Fibroblast of mammary gland (primary cell): ENCODE results near the gene COPS8.

ENCODE experiments used
- DNase-seq: peaks from one replicate; pipeline ENCODE4 v3.0.0-alpha.2; 2010; ENCODE audit warnings: low read depth
- H3K4me3 ChIP-seq: 2 replicates; pipeline ENCODE4 v1.5.1; 2011; ENCODE audit warnings: low read depth, mild to moderate bottlenecking, low read length, moderate library complexity; ENCODE audit not compliant: control insufficient read depth
- TF ChIP-seq, protein P1 (sequence below): conservative IDR thresholded peaks from 2 replicates; pipeline ENCODE4 v1.5.1; 2011; ENCODE audit warnings: low read depth, low read length, inconsistent platforms; ENCODE audit not compliant: control insufficient read depth, insufficient read depth

COPS8 gene

DNA sequence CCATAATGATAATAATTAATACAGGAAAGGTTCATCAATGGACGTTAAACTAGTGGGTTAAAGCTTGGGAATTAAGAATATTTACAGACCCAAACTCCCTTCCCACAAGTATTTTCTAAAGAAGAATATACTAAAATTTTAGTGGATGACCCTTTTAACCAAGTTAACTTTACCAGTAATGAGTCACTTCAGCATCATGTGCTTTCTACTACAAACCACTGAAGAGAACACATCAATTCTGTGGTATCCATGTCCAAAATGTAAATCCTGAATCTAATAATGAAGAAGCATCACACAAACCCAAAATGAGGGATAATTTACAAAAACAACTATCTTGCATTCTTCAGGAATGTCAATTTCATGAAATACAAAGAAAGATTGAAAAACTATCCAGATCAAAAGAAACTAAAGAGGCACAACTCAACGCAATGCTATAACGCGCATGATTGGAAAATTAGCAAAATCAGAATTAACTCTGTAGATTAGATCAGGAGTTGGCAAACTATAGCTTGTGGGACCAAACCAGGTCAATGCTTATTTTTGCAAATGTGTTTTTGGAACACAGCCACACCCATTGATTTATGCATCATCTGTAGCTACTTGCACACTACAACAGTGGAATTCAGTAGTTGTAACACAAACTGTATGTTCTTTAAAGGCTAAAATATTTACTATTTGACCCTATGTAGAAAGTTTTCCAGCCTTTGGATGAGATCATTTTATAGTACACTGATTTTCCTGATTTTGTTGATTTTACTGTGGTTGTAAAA is 27.5 kb downstream of the COPS8 start:
- peak; percentile 56 for DNase-seq
- TF ChIP-seq, protein P1, sequence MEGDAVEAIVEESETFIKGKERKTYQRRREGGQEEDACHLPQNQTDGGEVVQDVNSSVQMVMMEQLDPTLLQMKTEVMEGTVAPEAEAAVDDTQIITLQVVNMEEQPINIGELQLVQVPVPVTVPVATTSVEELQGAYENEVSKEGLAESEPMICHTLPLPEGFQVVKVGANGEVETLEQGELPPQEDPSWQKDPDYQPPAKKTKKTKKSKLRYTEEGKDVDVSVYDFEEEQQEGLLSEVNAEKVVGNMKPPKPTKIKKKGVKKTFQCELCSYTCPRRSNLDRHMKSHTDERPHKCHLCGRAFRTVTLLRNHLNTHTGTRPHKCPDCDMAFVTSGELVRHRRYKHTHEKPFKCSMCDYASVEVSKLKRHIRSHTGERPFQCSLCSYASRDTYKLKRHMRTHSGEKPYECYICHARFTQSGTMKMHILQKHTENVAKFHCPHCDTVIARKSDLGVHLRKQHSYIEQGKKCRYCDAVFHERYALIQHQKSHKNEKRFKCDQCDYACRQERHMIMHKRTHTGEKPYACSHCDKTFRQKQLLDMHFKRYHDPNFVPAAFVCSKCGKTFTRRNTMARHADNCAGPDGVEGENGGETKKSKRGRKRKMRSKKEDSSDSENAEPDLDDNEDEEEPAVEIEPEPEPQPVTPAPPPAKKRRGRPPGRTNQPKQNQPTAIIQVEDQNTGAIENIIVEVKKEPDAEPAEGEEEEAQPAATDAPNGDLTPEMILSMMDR = no peak

DNA sequence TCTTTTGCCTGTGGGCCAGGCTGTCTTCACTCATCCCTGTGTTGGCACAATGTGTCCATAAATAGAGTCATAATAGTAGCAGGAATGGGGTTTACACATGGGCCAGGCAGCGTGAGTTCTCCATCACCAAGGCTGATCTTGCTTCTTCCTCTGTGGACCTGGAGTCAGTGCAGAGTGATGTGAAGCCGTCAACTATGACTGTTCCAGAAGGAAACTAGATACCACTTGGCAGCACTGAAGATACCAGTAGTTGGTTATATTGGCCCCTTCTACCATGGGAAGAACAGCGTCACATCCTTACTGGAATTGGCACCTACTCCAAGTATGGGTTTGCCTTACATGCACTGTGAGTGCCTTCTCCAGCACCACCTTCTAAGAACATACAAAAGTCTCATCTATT is 30.2 kb downstream of the COPS8 start:
- TF ChIP-seq, protein P1 = no peak
- no peak for DNase-seq
- no peak overlapping the region for H3K4me3 ChIP-seq

More for the DNA sequence above, 27.5 kb downstream of the COPS8 start:
- H3K4me3 ChIP-seq = no peak overlapping the region

DNA sequence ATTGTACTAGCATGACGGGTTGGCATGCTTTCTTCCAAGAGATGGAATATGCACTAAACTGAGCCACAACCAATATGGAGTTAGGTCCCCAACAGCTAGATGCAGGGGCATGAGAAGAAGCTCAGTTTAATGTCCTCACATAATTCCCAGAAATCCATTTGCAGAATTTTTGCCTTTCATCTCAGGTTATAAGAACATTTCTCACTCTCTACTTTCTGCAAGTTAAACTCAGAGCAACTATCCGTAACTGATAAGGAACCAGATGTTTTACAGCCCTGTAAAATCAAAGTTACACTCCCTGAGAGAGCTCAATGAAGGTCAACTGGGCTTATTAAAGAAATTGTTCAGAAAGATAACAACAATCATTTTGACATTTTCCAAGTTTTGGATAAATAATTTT is 30.7 kb downstream of the COPS8 start:
- DNase-seq = no peak

DNA sequence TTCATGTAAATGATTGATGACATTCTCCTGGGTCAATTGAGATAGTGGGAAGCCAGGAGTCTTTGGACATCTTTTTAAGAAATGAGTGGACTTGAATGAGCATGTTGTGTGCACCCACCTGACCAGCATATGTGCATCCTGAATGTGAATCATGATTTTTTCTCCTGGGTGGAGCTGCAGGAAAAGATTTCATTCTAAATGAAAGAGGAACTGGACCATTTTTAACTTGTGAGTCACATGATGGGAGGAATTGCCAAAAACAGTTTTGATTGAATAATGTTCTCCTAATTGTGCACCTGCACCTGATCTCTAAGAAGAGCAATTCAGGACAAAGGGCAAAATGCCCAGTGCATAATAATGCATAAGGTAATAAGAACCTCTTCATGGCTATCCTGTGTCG is 32.3 kb downstream of the COPS8 start:
- peak; percentile 94 for DNase-seq
- TF ChIP-seq, protein P1 = no peak
- H3K4me3 ChIP-seq = no peak overlapping the region

More for the DNA sequence above, 30.7 kb downstream of the COPS8 start:
- TF ChIP-seq, protein P1 = no peak
- H3K4me3 ChIP-seq = no peak overlapping the region

DNA sequence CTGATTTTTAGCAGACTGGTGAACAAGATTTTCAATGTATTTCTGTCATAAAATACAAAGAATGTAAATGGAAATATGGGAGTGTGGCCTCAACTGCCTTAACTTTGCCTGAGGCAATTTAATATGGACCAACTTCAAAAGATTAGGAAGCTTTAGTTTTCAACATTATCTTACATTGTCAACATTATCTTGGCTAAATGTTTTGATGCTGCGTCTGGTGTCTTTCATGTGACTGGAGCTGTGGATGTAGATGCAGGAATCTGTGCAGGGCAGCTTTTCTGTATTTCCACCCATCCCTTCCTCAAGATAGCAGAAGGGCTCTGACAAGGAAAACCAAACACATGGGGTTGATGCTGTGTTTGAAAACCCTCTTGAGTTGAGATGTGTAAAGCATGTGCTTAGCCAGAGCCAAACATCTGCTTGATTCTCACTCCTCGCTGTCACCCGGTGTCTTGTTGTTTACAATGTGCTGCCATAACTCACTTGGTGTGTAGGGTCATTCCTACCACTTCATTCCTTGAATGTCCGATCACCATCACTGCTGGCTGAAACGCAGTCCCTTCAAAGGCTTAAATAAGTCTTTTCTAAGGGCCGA is 33.0 kb downstream of the COPS8 start:
- peak; percentile 48 for DNase-seq
- no peak overlapping the region for H3K4me3 ChIP-seq
- TF ChIP-seq, protein P1 = no peak

DNA sequence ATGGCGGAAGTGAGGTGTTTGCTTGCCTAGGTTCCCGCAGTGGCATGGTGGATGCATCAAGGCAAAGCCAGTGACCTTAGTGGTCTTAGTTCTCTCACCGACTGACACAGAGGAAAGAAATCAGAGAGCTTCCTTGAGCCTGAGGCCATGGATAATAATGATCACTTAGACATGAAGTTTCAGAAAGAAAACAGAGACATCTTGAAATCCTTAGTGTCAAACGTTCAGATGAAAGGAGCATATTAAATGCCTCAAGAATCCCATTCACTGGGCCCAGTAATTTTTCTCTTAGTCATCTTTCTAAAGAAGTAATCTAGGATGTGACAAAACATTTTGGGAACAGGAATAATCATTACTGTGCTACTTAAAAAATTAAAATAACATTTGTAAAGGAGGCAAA is 35.2 kb downstream of the COPS8 start:
- peak; percentile 33 for DNase-seq
- no peak overlapping the region for H3K4me3 ChIP-seq
- TF ChIP-seq, protein P1 = no peak
